ENCODE data around the gene SPRR2D.
"Not testable (repeated sequence)": the region's sequence is repeated elsewhere in the genome, so short reads cannot be mapped to it uniquely, and the experiment has no call there.

SPRR2D gene

GRCh38 chr1:153011235-153011758 is 29.6 kb downstream of the SPRR2D start:
- DNase-seq (ENCODE audit: low spot score) = not testable (repeated sequence)

- no peak for DNase-seq (ENCODE audit: low spot score)
Measured at GRCh38 chr1:153001382-153001781, 39.5 kb downstream of the SPRR2D start, which contains the start of gene SPRR3. TSS of gene SPRR3 (plus strand) at chr1:153001749. CDS start at chr1:153003021, 1,272 bp downstream.

GRCh38 chr1:153000294-153000693 is 40.6 kb downstream of the SPRR2D start:
- no peak for DNase-seq (ENCODE audit: low spot score)

- DNase-seq (ENCODE audit: low spot score) = no peak
Measured at GRCh38 chr1:152999818-153000217, 41.1 kb downstream of the SPRR2D start.

DNA sequence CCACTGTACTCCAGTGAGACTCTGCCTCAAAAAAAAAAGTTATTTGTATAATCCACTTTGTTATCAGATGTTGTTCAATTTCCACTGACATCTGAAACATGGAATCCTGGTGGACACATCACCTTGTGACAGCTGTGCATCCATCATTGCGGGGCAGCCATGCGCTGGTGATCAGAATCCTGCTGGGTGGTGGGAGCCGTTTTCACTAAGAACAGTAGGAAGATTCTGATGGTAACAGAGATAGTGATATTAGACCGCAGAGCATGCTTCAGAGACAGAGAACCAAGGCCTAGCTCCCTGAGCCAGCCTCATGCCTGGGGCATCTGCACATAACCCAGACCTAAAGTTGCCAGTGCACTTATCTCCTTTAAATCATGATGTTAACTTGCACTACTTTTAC is 42.4 kb downstream of the SPRR2D start:
- no peak for DNase-seq (ENCODE audit: low spot score)

GRCh38 chr1:152997901-152998300 is 43.0 kb downstream of the SPRR2D start:
- no peak for DNase-seq (ENCODE audit: low spot score)

DNA sequence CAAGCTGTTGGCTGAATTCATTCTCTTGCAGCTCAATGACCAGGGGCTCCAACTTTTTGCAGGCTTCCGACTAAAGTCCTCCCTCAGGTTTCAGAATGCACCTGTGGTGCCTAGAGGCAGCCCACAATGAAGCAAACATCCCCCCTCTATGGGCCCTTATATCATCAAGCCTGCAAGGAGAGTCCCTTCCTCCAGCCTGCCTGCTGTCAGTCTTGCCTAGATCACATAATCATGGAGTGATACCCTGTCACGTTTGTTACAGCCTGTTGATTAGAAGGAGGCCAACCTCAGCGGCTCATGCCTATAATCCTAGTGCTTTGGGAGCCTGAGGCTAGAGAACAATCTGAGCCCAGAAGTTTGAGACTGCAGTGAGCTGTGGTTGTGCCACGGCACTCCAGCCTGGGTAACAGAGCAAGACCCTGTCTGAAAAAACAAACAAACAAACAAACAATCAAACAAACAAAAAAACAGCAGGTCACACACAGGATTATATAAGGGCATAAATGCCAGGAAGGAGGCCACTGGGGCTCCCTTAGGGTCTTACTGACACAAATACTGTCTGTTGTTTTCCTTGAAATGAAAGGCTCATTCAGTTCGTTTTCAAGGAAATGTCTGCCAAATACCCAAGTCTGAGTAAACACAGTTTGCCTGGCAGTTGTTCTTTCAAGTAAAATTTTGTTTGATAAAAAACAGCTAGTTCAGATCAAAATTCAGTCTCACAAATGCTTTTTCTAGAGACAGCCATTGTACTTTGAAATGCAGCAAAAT is 44.1 kb downstream of the SPRR2D start:
- DNase-seq (ENCODE audit: low spot score) = no peak

GRCh38 chr1:152995842-152996241 is 45.1 kb downstream of the SPRR2D start:
- DNase-seq (ENCODE audit: low spot score) = no peak

GRCh38 chr1:152993186-152993585 is 47.7 kb downstream of the SPRR2D start:
- DNase-seq (ENCODE audit: low spot score) = no peak
